RKO (cell line): Measurements from ENCODE around the gene FPR1.

ENCODE experiments used
- DNase-seq: peaks from one replicate; pipeline ENCODE4 v3.0.0-alpha.2; 2016; ENCODE audit warnings: low spot score

Gene FPR1

DNA sequence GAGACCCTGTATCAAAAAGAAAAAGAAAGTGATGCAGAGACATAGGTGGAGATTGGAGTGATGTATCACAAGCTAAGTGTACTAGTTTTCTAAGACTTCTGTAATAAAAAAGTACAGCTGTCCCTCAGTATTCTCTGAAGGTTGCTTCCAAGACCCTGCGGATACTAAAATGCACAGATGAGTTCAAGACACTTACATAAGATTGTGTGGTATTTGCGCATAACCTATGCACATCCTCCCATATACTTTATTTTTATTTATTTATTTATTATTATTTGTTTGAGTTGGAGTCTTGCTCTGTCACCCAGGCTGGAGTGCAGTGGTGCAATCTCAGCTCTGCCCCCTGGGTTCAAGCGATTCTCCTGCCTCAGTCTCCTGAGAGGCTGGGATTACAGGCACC, 14.3 kb downstream of the FPR1 start:
- no peak for DNase-seq

DNA sequence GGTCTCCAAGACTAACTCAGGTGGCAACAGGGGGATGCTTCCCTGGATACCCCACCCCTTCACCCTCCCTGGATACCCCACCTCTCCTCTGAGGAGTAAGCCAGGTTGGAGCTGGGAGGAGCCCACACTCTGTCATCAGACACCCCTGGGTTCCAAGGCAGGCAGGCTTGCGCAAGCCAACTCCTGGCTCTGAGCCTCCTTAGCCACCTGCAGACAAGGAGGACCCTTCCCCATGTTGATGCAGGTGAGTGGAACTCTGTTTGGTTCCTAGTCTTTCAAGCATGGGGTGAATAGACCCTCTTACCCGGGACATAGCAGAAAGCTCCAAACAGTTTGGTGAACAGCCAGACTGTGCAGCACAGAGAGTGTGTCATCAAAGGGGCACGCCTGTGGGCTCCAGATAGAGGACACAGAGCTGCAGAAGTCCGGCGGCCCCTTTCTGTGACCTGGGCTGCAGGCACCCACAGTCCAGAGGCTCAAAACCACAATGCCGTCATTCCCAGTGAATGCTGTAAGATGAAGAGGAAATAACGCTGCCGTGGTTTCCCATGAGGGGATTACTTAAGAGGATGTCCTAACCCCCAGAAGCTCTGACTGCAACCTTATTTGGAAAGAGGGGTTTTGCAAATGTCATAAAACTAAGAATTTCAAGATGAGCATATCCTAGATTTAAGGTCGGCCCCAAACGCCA, 15.8 kb downstream of the FPR1 start:
- no peak for DNase-seq

DNA sequence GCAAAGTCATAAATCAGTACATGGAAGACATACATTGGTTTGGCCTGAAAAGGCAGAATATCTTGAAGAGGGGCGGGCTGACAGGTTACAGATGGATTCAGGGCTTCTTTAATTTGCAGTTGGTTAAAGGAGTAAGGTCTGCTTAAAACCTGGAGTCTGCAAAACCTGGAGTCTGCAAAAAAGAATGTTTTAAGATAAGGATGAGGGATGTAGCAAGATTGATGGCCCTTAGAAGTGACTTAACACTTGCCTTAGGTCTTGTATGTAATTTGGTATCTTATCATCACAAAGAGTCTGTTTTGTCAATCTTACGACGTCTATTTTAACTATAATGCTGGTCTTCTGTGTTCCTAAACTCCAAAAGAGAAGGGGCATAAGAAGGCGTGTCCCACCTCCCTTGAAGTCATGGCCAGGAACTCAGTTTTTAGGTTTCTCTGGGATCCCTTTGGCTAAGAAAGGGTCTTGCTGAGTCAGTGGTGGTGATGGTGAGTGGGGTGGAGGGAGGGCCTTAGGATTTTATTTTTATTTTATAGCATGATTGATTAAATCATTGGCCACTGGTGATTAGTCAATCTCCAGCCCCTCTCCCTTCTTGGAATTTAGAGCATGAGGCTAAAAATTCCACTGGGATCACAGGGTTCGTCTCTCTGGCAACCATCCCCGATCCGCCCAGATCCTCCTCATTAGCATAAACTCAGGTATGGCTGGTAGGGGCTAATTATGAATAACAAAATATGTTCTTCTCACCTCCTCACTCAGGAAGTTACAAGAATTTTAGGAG, 17.7 kb downstream of the FPR1 start:
- no peak for DNase-seq

DNA sequence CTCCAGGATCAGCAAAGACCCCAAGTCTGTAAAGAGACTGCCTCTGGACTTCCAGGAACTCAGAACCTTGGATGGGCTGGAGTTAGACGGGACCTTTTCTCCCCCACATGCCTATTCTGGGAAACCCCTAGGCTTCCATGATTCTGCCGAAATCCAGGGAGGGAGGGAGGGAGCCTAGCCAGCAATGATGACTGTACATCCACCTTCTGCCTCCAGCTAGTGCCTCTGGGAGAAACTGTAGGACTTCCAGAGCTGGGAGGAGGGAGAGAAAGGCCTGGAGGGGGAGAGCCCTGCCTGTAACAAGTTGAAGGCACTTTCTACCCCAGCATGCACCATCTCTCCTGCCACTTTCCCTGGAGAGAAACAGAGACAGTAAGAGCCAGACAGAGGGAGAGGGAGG, 21.9 kb downstream of the FPR1 start:
- no peak for DNase-seq

DNA sequence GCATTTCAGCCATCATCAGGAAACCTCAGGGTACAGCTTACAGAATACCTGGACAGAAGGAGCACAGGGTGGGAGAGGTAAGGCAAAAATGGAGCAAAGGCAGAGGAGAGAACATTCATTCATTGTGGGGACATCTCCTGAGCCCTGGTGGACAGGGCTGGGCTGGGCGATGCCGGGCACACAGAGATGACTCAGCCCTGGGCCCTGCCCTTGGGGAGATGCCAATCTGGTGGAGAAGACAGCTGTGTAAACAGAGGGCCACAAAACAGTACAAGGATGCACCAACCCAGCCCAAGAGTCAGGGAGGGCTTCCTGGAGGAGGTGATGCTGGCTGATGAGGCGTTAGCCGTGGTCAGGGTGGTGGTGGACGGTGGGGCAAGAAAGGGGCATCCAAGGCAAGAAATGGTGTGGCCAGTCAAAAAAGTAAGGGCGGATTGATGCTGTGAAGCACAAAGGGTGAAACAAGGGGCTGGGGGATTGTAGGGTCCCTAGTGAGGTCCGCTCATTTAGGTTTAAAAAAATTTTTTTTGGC, 24.3 kb downstream of the FPR1 start:
- peak; percentile 32 for DNase-seq

DNA sequence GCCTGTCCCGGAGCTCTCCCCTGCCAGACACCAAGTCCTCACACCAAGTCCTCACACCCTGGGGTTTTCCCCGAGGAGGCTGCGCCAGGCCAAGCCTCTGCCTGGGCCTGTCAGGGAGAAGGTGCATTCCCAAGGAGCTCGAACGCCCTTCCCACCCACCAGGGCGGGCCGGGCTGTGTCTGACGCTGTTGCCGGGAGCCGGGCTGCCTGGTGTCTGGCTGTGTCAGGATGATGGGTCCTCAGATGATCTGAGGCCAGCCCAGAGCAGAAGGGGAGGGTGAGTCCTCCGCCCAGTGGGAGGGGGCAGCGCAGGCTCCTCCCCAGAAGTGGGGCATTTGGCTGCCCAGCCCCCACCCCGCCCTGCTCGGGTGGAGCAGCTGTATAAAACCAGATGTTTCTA, 25.6 kb downstream of the FPR1 start:
- no peak for DNase-seq

DNA sequence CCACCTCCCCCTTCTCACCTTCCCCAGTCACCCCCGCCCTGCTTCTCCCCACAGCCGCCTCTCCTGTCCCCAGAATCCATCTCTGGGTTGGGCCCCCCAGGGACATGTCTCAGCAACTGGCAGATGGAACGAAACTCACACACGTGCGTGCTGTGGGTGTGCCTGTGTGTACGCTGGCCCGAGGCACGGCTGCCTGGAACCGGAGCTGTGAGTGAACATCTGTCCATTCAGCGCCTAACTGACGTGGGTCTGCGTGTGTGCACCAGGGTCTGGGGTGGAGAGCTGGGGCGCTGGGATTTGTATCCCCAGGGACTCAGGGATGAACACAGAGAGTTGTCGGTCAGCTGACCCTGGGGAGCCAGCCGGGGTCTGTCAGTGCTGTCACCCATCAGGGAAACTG, 27.1 kb downstream of the FPR1 start:
- no peak for DNase-seq

DNA sequence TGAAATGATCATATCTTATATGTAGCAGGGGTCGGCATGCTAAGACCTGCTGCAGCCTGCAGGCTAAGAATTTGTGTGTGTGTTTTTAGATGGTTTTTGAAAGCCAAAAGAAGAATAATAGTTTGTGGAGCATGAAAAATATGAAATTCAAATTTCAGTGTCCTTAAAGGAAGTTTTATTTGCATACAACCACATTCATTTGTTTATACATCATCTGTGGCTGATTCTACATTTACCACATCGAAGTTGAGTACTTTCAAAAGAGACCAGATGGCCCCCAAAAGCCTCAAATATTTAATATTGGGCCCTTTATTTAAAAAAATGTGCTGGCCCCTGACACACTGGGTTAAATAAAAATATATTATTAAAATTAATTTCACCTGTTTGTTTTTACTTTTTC, 29.2 kb downstream of the FPR1 start:
- DNase-seq, result no peak

DNA sequence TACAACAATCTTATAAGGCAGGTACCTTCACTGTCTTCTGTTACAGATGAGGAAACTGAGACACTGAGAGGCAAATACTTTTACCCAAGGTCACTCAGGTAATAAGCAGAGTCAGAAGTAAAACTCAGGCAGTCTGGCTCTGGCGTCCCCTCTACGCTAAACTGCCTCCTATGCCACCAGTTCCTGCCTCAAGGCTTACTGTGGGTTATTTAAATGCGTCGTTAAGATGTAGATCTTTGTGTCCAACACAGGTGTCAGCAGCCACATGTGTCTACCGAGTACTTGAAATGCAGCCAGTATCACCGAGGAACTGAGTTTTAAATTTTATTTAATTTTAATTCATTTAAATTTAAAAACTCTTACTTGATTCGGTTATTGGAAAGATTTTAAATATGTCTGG, 29.8 kb downstream of the FPR1 start:
- no peak for DNase-seq

DNA sequence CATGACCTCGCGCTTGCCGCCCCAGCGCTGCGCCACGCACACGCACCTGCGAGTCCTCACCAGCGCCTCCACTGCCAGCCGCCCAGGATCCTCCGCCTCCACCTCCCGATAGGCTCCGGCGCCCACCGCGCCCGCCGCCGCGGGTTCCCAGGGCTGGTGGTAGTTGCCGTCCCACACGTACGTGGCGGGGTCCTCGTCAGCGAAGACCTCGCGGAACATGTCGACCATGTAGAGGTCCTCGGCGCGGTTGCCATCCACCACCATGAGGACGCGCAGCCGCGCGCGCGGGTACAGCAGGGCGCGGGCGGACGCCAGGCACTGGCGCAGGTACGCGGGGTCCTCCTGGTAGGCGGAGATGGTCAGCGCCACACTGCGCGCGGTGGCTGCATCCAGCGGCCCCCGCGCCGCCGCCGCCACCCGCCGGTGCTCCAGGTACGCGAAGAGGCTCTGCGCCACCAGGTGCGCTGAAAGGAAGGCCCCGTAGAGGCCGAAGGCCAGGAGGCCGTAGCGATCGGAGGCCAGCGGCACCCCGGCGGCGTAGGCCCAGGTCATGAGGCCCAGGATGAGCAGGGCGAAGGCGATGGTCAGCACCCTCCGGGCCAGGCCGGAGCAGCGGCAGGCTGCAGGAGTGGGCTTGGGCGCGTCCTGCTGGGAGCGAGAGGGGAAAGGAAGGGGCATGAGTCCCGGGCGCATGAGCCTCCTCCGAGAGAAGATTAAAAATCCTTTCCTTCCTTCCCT, 32.3 kb downstream of the FPR1 start:
- no peak for DNase-seq

DNA sequence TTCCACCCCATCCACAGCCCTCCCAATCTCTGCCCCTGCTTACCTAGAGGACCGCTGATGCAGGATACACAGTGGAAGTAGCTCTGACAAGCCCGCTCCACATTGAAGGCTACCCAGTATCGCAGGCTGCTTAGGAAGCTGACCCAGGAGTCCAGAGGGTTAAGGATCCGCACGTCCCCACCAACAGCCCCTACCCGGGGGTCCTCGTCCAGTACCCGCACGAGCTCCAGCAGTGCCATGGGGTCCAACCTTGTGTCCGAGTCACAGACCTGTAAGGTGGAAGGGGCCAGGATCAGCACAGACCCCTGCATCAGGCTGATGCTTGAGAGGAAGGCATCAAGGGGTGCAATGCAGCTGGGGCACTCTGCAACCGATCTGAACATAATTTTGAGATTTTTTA, 34.8 kb downstream of the FPR1 start:
- no peak for DNase-seq

DNA sequence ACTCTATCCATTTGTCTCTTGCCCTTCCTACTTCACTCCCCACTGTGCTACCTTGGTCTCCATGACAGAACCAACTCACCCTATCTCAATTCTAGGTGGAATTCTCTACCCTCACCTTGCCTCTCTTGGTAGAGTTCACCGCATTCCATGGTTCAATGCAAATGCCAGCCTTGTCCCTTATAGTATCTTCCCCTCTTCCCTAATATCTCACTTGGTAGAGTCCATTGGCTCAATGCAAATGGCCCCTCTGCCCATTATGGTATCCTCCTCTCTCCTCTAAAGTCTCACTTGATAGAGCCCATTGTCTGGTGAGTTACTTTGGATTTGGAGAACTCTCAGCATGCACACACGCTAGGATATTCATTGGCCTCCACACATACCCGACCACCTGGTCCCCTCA, 35.8 kb downstream of the FPR1 start:
- DNase-seq, result no peak

DNA sequence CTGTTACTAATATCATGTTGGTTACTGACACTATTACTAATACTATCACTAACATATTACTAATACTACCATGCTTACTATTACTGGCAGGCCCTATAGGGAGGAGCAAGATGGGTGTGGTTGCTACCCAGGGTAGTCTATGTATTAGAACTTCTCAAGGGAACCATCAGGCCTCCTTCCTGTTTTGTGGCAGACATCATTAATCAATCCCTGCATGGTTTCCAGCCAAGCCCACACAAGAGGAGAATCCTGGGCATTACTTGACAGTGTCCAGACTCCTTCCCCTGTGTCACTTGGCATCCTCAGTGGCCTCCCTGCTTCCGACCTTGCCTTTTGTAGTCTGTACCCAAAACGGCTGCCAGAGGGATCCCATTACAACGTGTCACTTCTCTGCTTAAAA, 36.8 kb downstream of the FPR1 start:
- DNase-seq, result no peak

DNA sequence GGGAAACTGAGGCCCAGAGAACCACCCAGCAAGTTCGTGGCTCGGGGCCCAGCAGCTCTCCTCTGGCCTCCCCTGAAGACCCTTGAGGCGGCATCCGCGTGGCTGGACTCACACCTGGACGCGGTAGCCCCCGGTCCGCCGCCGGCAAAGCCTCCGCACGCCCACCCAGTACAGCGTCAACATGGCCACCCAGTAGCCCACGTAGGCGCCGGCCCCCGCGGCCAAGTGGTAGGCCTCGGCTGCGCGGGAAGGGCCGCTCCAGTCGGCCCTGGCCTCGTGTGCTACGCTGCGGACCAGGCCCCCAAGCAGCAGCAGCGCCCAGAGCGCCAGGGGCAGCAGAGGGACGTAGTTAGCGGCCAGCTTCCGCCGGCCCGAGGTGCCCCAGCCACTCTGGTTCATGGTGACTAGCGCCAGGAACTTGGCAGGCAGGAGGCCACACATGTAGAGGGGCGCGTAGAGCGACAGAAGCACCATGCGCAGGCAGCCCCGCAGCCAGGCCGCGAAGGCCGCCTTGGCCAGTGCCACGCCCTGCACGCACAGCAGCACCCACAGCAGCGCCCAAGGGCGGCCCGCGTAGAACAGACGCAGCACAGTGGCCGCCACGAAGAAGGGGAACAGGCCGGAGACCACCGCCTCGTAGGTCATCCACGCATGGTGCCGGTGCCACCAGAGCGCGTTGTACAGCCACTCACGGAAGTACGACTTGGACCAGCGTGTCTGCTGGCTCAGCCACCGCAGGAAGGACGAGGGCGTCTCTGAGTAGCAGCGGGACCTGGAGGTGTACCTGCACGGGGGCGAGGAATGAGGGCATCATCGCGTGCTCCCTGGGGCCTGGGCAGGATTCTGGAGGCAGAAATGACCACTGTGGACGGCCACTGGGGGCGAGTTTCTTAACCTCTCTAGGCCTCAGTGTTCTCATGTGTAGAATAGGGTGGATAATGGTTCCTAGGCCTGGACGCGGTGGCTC, 38.1 kb downstream of the FPR1 start:
- no peak for DNase-seq

DNA sequence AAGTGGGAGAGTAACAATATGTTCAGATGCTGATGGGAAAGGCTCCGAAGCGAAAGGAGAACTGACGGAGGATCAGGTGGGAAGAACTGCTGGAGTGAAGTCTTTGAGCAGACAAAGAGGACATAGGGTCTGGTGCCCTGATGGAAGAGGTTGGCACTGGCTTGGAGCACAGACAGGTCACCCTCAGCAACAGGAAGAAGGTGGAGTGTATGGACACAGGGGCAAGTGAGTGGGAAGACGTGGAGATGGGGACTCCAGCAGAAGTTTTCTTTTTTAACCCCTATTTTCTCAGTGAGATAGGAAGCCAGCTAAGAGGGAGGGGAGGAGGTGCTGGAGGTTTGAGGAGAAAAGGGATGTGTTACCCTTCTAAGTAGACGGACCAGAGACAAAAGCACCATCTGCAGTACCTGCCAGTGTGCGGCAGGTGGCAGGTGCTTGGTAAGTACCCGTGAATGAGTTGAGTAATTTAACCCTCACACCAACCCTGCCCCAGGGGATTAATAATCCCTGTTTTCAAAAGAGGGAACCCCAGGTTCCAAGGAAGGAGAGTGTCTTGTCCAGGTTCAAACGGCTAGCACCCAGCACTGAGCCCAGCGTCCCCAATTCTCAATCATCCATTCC, 39.1 kb downstream of the FPR1 start:
- DNase-seq, result peak; percentile 60

DNA sequence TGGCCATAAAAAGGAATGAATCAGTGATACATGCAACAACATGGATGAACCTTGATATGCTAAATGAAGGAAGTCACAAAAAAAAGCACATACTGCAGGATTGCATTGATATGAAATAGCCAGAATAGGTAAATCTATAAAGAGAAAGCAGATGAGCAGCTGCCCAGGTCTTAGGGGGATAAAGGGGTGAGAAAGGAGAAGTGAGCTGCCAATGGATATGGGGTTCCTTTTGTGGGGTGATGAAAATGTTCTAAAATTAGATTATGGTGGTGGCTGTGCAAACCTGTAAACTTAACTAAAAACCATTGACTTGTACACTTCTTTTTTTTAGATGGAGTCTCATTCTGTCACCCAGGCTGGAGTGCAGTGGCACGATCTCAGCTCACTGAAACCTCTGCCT, 40.0 kb downstream of the FPR1 start:
- DNase-seq, result no peak

DNA sequence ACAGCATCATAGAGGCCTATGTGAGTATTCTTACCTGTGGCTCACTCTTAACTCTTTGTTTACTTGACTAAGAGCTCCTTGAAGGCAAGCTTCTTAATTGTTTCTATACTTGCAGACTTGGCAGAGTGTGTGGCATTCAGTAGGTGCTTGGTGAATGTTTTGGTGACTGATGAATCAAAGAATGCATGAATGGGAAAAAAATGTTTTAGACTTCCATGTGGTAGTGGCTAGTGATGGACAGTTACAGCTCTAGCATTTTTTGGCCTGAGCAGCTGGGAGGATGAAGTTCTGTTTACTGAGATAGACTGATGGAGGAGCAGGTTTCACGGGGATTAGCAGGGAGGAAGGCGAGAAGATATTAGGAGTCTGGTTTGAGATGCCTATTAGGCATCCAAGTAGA, 41.5 kb downstream of the FPR1 start:
- DNase-seq, result no peak

DNA sequence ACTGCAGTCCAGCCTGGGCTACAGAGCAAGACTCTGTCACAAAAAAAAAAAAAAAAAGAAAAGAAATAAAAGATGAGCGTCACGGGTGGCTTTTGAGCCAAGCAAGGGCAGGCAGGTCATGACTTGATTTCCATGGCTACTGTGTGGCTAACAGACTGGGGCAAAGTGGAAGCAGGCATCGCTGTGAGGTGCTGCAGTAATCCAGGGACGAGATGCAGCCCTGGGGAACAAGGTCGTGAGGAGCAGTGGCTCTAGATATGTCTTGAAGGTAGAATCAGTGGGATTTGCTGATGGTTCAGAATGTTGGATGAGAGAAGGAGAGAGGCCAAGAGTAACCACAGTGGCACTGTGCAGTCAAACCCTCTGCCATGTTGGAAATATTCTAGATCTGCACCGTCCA, 42.1 kb downstream of the FPR1 start:
- DNase-seq, result no peak

DNA sequence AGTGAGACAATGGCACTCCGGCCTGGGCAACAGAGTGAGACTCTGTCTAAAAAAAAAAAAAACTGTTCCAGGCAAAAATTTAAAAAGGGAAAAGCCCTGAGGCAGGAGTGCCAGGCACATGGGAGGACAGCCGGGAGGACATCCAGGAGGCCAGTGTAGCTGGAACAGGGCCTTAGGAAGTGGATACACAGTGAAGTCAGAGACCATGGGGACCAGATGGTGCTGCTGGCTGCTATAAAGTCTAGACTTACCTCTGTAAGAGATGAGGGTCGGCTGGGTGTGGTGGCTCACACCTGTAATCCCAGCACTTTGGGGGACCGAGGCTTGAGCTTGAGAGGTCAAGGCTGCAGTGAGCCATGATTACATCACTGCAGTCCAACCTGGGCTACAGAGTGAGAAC, 42.9 kb downstream of the FPR1 start:
- DNase-seq, result no peak

DNA sequence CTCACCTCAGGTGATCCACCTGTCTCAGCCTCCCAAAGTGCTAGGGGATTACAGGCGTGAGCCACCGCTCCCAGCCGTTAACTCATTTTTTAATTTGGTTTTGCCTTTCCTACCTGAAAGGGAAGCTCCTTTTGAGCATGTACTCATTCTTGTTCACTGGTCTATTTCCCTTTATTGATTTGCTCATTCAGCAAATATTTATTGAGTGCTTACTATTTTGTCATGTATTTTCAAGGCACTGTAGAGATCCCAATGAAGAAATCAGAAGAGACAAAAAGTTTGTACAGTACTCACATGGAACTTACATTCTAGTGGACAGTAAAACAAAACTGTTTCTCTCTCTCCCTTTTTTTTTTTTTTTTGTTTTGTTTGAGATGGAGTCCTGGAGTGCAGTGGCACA, 44.8 kb downstream of the FPR1 start:
- no peak for DNase-seq

DNA sequence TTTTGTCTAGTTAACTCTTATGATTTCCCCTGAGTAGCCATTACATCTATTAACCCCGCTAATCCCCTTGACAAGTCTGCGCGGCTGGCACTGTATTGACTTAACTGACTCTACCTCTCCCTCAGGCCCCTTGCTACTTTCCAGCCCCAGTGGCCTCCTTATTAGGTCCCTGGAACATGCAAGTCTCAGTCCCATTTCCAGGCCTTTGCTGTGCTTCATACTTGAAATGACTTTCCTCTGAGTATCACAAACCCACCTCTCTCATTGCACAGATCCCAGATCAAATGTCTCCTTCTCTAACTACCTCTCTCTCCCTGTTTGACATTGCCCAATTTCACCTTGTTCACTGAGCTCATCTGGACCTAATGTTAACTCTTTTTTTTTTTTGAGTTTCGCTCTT, 45.4 kb downstream of the FPR1 start:
- DNase-seq, result no peak
